GM21723 (cell line): ENCODE data around the gene DOK5.

Experiments
- ATAC-seq: cut with Tn5 transposase; IDR thresholded peaks from one replicate; pipeline ENCODE4 v1.9.1; 2021; ENCODE audit warnings: mild to moderate bottlenecking, moderate library complexity; ENCODE audit not compliant: unreplicated experiment

DOK5 gene

DNA sequence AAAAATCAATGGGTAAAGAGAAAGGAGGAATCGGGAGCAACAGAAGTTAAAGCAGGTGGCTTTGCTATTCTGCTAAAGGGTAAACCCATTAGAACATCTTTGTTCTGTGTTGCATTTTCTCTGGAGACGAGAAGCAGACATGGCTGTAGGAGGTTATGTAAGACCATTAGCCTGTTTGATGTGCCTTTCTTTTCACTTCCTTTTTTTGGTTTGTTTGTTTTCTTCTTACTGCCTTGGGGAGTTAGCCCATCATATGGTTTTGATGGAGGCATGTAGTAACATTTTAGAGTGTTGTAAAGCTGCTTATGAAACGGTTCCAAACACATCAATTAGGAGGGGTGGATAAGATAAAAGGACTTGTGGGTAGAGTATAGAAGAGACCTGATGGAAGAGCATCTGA is 131.0 kb downstream of the DOK5 start:
- peak; percentile 68 for ATAC-seq

GRCh38 chr20:54608039-54608745 is 132.8 kb downstream of the DOK5 start:
- no peak for ATAC-seq

DNA sequence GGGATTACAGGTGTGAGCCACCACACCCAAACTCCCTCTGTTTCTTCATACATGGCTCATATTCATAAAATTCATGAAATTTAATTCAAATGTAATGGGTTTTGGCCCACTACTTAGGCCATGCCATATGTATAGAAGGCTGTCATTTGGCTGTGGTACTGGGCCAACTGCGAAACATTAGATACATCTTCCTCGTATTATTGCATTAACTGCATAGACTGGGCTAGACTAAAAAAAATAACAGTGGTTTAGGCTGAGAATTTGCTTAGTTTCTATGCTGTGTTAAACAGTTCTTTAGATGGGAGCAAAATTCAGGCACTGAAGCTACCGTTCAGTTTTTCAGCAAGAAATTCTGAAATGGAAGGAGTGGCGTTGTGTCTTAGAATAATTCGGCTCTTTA is 133.6 kb downstream of the DOK5 start:
- ATAC-seq, result no peak

DNA sequence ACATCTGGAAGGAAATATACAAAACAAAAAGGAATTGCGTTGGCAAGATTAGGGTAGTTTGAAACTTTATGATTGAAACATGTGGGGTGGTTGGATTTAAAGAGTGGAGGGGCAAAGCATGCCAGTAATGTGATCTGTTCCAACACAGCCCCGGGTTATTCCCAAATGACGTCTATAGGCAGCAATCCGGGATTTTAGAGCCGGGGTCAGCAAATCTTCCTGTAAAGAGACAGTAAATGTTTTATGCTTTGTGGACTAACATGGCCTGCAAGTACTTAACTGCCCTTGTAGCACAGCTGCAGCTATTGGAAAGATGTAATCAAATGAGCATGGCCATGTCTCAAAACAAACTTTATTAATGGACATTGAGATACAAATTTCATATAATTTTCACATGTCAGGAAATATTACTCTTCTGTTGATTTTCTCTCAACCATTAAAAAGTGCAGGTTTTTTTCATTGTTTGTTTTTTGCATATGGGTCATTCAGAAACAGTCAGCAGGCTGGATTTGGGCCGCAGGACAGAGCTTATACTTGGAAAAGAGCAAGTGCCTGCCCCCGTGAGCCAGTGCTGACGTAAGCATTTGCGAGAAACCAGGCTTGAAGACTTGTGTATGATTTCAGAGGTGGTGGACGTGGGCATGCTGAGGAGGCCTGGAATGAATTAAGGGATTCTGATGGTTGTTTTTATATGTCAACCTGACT is 136.5 kb downstream of the DOK5 start:
- no peak for ATAC-seq

GRCh38 chr20:54618412-54618811 is 143.0 kb downstream of the DOK5 start:
- ATAC-seq, result no peak

DNA sequence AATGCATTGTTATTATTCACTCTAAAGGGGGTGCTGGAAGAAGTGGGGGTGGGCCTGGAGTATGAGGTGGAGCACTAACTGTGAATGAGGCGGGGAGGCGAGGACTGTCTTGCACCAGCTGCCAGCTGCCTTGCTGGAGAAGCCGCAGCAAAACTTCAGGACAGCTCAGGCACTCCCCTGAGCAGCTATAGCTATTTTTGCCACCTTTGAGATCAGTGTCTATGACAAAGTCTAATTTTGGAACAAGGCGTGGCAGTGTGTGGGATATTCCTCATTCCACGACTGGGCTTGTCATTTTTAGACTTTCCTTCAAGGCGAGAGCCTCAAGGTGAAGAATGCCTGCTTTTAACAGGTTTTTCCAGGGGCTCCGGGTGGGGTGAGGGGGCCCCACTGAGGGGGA is 143.8 kb downstream of the DOK5 start:
- ATAC-seq, result no peak

- no peak for ATAC-seq
These were observed 144.3 kb downstream of the DOK5 start for GRCh38 chr20:54619682-54620081.

DNA sequence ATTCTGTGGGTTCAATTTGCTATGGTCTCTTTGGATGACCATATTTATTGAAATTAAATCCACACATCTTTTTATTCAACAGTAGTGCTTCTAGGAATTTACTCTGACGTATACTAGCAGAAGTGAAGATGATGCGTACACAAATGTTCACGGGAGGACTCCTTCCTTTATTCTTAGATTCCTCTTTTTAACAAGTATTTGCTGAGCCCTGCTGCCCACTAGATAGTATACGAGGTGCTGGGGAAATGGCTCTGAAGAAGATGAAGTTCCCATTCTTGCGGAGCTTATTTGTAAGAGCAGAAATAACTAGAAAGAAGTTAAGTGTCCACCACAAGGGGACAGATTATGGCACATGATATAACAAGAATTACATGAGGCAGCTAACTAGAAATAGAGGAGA is 145.2 kb downstream of the DOK5 start:
- no peak for ATAC-seq

DNA sequence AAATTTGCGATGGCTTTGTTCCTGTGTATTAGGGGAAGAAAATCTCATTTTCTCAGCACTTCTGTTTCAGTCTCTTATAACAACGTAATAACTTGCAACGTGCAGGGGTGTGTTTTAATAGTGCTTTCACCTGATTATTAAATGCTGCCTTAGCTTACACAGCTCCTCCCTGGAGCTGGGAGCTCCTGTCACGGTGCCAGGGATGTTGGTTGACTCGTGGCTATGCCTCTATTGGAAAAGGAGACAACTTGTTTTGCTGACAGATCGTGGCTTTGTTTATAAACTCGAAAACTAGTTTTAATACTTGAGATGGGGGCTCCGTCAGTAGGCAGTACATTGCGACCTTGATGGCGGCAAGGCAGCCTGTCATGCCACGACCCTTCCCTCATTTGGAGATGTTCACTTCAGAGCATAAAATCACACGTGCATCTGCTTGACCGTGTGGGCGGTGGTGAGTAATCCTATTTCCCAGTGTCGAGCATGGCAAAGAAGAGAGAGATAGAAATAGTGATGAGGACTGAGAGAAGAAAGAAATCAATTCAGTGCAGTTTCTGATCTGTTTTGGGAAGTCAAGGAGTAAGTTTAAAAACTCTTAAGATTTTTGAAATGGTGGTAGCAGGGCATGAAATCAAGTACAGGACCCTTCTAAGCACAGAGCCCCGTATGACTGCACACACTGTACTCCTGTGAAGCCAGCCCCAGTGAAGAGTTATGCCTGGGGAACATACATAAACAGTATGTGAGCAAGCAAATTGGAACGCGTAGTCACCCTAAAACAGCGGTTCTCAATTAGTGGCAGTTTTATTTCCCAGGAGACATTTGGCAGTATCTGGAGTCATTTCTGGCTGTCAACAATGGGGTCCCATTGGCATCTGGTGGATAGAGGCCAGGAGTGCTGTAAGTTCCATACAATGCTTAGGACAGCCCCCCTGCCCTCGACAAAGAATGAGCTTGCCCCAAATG is 147.2 kb downstream of the DOK5 start:
- ATAC-seq, result no peak

- ATAC-seq, result no peak
These were observed 148.7 kb downstream of the DOK5 start for GRCh38 chr20:54623991-54624569.

DNA sequence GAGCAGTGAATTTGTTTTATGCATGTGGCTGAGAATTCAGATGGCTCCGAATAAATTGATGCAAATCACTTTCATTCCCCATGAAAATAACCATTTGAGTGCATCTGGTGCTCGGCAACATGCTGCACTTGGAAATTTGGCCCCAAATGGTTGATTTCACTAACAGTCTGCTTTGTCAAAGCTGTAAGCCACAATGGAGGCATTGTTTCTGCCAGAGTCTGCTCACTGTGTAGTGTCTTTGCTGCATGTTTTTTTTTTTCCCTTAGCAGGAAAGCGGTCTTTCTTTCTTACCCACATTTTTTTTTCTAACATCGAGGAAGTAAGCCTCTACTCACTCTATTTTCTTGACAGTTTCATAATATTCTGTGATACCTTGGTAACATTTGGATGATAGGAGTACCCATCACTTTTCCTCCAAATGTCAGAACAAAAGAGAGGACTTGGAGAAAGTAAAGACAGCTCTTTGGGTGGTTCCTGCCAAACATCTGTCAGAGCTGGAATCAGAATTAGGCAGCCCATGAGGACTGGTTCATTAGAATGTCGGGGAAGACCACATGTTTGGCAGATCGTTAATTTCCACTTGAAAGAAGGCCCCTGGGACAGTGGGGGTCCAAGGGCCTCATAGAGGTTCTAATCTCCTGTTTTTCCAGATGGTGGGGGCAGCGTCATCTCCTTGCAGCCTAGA is 149.5 kb downstream of the DOK5 start:
- ATAC-seq, result no peak

DNA sequence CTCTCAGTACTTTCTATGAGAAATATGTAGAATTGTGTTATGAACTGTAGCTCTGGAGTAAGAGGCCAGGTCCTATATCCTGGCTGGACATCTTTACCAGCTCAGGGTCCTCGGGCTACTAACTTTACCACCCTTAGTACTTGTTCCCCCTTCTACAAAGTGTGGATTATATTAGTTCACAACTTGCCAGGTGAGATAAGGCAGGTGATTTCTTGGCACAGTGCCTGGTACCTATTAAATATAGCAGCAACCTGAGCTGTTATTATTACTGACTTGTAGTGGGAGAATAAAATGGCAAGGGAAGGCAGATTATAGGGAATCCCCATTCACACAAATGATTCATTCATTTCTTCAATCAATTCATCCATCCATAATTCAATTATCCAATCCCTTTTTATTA is 150.1 kb downstream of the DOK5 start:
- ATAC-seq, result no peak

DNA sequence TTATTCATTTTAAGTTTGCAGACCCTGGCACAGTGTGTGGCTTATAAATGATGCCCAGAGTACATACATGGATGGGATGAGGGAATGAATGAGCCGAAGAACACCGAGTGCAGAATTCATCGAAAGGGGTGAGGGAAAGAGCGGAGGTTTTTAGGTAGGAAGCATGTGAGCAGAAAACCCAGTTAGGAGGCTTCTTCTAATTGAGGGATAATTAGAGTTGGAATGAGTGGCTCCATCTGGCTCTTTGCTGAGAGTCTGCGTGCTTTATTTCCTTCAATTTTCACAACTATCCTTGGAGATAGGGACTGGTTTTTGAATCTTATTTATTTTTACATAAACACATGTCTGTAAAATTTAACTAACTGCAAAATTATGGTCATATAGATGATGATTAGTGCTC is 150.7 kb downstream of the DOK5 start:
- ATAC-seq, result no peak

DNA sequence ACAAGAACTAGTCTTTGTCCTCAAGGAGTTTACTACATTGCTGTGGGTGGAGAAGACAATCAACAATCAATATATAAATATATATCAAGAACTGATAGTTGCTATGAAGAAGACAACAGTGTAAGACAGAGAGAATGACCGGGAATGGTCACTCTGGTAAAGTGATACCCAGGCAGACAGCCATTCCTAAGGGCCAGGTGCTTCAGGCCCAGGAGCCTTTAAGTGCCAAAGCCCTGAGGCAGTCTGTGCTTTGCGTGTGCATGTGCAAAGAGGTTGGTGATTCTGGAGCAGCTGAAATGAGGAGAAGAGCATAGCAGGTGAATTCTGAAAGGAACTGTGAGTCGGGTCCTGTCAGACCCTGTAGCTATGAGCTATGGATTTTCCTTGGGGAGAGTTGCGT is 154.2 kb downstream of the DOK5 start:
- no peak for ATAC-seq

DNA sequence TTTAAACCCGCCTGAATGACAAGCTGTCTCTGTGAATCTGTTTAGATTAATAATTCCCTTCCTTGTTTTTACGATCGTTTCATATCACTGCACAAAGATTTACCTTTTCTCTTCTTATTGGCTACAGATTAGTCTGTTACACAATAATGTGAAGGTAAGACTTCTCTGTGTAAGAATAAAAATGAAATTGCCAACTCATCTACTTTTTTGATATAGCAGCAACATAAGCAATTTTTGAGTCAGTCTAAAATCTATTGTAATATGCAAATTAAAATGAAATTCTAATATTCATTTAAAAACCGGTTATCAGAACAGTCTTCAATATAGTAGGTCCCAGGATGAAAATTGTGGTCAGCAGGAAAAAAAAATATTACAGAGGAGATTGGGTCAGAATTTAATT is 155.2 kb downstream of the DOK5 start:
- ATAC-seq, result no peak

DNA sequence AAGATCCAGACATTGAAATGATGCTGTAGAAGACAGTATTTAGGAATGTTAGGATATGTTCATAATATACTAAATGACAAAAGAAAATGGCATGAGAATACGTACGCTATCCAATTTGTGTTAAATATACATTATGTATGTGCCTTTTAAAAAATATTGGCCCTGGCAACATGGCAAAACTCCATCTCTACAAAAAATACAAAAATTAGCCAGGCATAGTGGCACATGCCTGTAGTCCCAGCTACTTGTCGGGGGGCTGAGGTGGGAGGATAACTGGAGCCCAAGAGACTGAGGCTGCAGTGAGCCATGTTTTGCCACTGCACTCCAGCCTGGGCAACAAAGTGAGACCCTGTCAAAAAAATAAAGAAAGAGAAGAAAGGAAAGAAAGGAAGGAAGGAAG is 155.7 kb downstream of the DOK5 start:
- ATAC-seq, result no peak

DNA sequence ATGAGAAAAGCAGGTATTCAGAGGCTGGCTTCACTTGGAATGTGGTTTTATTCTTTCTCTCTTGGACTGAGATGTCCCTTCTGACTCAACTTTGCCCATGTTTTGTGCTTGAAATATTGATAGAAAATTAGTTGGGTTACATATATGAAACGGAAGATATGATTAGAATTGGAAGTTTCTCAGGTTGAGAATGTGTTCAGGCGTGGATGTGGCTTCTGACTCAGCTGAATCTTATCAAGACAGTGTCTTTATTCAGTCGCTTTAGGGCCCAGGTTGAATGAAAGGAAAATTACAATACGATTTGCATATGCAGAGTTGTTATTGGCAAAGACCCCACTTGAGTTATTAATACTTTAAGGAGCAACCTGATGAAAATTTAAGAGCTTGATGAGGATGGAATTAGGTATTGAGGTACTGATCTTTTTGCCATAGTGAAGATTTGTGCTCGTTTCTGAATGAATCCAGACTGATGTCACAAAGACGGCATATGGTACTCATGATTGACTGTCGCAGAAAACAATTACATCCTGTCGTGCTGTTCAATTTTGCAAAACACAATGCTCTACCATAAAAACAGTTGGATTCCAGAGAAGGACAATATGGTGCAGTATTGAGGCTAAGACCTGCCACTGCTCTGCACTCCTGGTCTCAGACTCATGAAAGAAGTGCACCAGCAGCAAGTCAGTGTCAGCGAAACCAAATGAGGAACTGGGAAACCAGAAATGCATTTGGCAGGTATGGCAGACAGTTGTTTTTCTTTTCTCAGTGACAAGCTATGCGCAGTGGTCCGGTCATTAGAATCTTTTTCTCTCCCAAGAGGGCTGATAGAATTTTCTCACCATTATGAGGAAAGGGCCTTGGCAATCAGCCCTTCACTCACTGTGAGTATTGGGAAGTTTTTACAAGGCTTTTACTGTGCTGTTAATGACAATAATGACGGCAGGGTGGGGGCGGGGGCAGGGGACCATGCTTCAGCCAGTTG is 158.3 kb downstream of the DOK5 start:
- peak; percentile 99 for ATAC-seq

- ATAC-seq, result no peak
These were observed 161.2 kb downstream of the DOK5 start for GRCh38 chr20:54636575-54636974.

DNA sequence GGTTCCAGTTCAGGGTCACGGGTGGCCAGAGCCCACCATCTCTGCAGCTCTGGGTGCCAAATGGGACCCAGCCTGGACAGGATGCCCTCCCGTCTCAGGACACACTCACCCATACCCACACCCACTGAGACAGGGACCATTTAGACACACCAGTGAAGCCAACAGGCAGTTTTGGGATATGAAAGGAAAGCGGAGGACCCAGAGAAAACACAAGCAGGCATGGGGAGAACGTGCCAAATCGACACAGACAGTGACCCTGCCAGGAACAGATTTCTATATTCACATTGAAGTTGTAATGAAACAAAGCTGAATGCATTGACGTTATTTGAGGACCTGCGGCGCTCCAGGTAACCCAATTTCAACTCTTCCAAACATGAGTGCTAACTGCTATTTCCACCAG is 164.5 kb downstream of the DOK5 start:
- no peak for ATAC-seq
